Astrocyte of the hippocampus (primary cell): ENCODE measurements around the gene CNTNAP2.

Experiments
- DNase-seq: peaks from one replicate; pipeline ENCODE4 v3.0.0; 2011; ENCODE audit warnings: low read depth, low spot score

Gene CNTNAP2

GRCh38 chr7:147811923-147812322 lies 1695.3 kb downstream of the CNTNAP2 start:
- no peak for DNase-seq

GRCh38 chr7:147813316-147813715 lies 1696.7 kb downstream of the CNTNAP2 start:
- DNase-seq: no peak

GRCh38 chr7:147818317-147818716 lies 1701.7 kb downstream of the CNTNAP2 start:
- DNase-seq: no peak

GRCh38 chr7:147824671-147825070 lies 1708.1 kb downstream of the CNTNAP2 start:
- DNase-seq: no peak

DNA sequence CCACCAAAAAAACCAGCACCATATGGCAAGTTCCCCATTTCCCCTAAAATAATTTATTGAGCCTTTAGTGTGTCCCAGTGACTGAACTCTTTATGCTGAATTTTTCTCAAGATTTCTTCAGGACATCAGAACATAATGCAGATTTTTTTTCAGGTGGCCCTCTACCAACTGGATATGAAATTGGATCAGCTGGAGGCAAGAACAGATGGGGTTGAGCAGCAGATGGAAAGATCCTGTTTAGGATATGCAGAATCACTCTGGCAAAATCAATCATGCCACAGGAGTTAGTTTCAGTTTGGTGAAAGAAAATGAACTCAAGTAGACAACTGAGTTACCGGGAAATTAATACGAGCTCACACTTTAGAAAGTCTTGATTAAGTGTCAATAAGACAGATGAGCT lies 1712.4 kb downstream of the CNTNAP2 start:
- no peak for DNase-seq

DNA sequence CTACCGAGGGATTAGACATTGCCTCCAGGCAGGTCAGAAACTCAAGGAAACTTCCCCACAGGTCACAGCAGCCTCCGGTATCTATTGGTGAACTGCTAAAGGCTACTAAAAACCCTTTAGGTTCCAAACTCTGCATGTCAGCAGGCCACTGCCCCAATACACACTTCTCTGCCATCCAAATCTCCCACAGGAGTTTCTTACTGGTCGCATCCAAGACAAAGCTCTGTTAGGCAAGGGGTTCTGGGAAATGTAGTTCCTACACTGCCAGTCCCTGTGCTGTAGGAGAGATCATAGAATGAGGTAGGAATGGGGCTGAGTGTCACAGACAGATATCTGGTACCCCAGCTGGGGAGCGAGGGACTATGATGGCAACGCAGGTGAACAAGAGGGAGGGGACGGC lies 1717.0 kb downstream of the CNTNAP2 start:
- DNase-seq: no peak

GRCh38 chr7:147833970-147834369 lies 1717.4 kb downstream of the CNTNAP2 start:
- no peak for DNase-seq

DNA sequence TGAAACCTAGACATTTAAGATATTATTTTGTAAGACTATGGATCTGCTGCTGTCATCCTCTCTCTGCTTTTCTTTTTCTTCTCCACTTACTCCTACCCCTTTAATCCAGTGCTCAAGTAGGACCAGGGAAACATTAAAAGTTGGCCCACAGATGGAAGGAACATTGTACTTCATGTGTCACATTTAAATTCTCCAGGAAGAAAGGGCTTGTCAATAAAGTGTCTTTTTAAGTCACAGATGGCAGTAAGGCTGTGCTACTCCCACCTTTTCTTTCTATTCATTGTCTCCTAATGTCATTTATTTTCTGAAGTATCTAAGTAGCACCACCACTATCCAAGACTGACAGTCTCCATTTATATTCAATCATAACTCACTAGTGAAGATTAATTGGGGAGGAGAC lies 1736.2 kb downstream of the CNTNAP2 start:
- DNase-seq: no peak

DNA sequence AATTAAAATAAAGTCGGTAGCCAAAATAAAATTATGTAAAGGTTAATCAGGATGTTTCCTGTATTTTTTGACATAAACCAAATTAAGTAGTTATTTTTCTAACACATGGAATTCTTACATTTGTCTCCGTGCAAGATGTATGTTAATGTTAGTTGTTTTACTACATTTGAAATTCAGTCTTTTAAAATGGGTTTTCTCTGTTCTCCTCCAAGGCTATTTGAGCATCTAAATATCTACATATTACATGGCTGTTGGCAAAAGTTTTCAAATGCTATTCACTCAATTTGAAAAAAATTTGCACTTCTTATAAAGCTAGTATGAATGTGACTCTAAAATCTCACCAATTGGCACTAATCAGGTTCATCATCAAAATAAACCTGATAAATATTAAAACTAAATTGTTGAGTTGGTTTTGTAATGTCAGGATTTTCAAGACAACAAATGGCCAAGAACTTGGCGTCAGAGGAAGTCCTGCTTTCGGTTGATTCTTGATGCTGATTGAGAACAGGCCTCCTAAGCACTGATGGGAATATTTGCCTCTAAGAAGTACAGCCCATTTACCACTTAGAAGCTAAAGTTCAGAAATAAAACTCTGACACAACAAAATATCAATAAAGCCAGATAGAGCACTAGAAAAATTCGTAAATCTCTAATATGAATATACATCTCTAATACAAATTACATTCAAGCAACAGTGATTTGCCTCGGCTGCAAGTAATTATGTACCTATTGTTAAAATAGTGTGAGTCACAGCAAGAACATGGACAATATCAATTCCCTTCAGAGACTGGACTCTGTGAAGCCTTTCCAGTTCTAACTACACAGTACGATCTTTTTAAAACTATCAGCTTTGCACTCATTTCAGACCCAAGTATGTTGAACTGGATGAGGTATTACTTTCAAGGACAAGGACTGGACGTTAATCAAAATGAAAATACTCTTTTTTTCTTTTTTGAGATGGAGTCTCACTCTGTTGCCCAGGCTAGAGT lies 1740.8 kb downstream of the CNTNAP2 start:
- DNase-seq: no peak

DNA sequence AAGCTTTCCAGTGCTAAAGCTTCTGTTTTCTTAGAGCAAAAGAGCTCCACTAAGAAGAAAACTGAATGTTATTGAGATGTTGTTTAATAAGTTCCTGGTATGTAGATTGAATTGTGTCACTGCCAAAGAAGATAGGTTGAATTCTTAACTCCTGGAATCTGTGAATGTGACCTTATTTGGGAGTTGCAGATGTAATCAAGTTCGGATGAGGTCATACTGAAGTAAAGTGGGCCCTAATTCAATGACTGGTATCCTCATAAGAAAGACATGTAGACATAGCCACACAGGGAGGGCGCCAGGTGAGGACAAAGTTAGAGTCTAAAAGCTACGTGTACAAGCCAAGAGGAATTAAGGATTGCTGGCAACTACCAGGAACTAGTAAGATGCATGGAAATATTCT lies 1741.8 kb downstream of the CNTNAP2 start:
- DNase-seq: peak; percentile 15

DNA sequence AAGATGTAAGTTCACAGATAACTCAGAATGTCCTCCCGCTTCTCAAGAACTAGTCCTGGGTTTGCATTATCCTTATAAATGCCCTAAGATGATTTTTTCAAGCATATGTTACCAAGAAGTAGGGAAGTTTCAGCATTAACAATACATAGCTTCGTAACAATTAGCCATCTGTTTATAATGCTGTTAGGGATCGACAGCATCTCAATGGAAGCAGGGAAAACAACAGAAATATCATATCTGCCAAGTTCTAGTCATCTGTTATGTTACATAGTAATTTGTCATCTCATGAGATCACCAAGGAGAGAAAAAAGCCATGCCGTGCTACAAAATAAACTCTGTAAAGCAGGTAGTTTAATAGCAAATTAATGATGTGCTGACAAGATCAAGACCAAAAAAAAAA lies 1742.4 kb downstream of the CNTNAP2 start:
- no peak for DNase-seq

DNA sequence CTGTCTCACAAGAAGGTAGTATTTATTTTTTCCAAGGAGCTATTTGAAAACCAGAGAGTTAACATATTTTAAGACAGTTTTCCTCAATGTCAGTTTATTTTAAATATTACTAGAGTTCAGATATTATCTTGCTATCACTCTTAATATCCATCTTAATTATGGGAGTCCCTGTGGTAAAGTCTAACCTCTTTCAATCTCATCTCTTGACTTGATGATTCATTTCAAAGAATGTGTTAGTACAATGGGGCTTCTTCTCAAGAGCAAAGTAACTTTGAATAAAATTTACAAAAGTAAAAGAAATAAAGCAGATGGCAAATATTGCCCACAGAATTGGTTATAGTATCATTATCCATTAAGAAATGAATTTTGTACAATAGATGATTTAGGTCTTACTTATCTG lies 1742.9 kb downstream of the CNTNAP2 start:
- no peak for DNase-seq

DNA sequence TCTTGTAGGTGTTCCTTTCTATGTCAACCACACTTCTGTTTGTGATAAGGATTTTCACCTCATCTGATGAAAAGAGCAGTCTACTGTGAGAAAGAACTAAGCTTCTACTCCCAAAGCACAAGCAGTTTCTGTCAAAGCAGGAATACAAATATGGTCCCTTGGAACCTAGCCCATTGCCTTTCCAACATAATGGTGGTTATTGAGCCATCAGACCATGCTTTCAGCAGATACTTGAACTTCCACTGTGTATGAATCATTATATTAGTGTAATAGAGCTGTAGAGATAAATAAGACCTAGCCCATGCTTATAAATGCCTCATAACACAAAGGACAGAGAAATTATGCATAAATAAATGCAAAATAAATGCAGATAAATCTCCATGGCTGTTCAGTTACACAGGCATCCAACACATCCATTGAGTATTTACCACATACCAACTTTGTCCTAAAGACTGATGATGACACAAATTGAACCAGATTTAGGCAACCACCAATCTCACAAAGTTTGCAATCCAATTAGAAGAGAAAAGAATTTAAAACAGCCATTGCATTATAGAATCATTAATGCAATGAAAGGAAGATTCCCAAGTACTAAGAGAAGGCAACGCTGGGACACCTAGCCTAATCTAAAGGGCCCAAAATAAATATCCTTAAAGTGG lies 1744.6 kb downstream of the CNTNAP2 start:
- peak; percentile 67 for DNase-seq

DNA sequence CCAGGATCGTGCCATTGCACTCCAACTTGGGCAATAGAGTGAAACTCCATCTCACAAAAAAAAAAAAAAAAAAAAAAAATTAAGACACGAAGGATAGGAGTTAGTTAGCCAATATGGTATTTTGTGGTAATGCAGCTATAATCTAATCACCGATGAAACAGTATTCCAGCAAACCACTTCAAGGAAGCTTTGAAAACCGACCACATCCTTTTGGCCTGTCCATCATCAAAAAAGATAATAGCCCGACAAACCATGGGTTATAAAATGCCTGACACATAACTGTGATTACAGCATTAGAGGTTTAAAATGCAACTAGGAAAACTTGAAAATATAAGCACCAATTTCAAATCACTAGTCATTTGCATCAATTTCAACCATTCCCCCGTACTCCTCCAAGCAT lies 1745.3 kb downstream of the CNTNAP2 start:
- no peak for DNase-seq

DNA sequence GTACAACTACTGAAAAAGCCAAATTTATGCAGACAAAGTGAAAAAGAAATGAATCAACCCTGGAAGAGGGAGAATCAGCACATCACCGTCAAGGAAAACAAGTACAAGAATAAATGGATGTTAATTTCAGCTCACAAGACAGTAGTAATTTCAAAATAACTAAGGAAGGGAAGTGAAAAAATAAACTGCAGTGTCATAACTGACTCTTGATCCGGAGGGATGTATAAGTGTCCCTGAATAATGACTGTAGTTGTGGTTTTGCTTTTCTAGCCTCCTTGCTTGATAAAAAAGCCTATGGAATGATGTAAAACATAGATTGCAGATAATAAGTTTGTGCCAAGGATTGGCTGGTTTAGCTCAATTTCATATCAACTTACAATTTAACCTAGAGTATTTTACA lies 1752.9 kb downstream of the CNTNAP2 start:
- DNase-seq: no peak

- DNase-seq: no peak
Measured at GRCh38 chr7:147878912-147879661, 1762.5 kb downstream of the CNTNAP2 start.

DNA sequence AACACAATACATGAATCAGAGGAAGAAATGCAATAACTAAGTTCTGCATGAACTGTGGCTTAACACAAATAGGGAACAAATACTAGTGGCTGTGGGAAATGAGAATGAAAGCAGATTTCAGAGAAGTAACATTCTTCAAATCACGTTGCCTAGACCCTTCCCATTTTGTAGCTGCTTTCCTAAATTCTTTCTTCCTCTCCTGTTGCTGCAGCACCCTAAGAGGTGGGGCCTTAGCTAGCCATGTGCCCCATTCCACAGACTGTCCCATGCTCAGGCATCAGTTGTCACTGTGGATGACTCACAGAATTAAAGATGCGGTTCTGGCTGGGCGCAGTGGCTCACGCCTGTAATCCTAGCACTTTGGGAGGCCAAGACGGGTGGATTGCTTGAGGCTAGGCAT lies 1769.3 kb downstream of the CNTNAP2 start:
- DNase-seq: no peak

GRCh38 chr7:147894271-147894670 lies 1777.7 kb downstream of the CNTNAP2 start:
- peak; percentile 11 for DNase-seq

DNA sequence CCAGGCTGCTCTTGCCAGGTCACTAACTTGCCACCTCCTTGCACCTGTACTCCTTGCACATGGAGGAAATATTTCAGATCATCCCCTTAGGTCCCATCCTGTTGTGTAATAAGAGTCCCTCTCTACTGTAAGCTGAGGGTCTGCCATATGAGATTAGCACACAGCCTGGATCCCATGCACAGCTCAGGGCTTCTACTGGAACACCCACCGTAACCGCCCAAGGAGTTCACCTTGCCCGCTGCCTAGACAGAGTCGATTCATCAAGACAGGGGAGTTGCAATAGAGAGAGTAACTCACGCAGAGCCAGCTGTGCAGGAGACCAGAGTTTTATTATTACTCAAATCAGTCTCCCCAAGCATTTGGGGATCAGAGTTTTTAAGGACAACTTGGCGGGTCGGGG lies 1779.5 kb downstream of the CNTNAP2 start:
- DNase-seq: no peak

DNA sequence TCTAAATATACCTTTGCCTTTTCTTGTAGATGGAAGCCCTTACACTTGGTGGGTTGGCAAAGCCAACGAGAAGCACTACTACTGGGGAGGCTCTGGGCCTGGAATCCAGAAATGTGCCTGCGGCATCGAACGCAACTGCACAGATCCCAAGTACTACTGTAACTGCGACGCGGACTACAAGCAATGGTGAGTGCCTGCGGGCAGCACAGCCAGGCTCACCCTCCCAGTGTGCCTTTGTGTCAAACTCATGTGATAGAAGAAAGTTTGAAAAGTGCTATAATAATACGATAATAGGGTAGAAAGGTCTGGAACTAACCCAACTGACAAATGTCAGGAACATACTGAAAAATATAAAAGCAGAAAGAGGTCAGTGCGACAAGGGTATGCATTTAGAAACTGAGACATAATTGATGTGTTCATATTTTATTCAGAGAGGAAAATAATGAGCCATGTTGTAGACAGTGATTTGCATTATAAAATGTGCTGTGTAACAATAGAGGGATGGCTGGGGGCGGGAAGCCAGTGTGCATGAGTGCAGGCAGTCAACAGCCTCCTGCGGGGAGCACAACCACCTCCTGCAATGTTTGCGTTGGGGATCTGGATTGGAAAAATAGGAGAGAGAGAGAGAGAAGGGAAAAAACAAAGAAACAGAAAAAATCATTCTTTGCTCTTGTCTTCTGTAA lies 1787.1 kb downstream of the CNTNAP2 start:
- DNase-seq: no peak

- DNase-seq: no peak
Measured at GRCh38 chr7:147904219-147904576, 1787.6 kb downstream of the CNTNAP2 start.
